GM18519 (cell line): ENCODE data around the gene KCNJ1.

Source experiments
- ATAC-seq: cut with Tn5 transposase; IDR thresholded peaks from one replicate; pipeline ENCODE4 v1.9.1; 2021; ENCODE audit warnings: mild to moderate bottlenecking, moderate library complexity; ENCODE audit not compliant: unreplicated experiment, low FRiP score

Gene KCNJ1

GRCh38 chr11:128902515-128903066 is 35.5 kb upstream of the KCNJ1 start:
- ATAC-seq, result no peak

GRCh38 chr11:128901653-128902514 is 34.8 kb upstream of the KCNJ1 start:
- ATAC-seq, result no peak

- no peak for ATAC-seq
Measured at GRCh38 chr11:128900468-128900867, 33.4 kb upstream of the KCNJ1 start.

GRCh38 chr11:128898580-128899344 is 31.7 kb upstream of the KCNJ1 start:
- no peak for ATAC-seq

GRCh38 chr11:128897826-128898225 is 30.7 kb upstream of the KCNJ1 start:
- ATAC-seq, result no peak

GRCh38 chr11:128896356-128896755 is 29.3 kb upstream of the KCNJ1 start:
- no peak for ATAC-seq

GRCh38 chr11:128895526-128895925 is 28.4 kb upstream of the KCNJ1 start:
- no peak for ATAC-seq

GRCh38 chr11:128894685-128895084 is 27.6 kb upstream of the KCNJ1 start:
- ATAC-seq, result no peak

- no peak for ATAC-seq
Measured at GRCh38 chr11:128894286-128894681, 27.2 kb upstream of the KCNJ1 start.

GRCh38 chr11:128893578-128894285 is 26.6 kb upstream of the KCNJ1 start:
- no peak for ATAC-seq

GRCh38 chr11:128892866-128893565 is 25.9 kb upstream of the KCNJ1 start:
- ATAC-seq, result no peak

- no peak for ATAC-seq
Measured at GRCh38 chr11:128891913-128892398, 24.9 kb upstream of the KCNJ1 start.

- no peak for ATAC-seq
Measured at GRCh38 chr11:128890543-128891368, 23.7 kb upstream of the KCNJ1 start, which contains the start of gene KCNJ5. Gene KCNJ5, plus strand, starts transcription at chr11:128891356. Its CDS starts 19,918 bp downstream, at chr11:128911274.

- no peak for ATAC-seq
Measured at GRCh38 chr11:128890216-128890542, 23.1 kb upstream of the KCNJ1 start.

GRCh38 chr11:128889657-128890213 is 22.6 kb upstream of the KCNJ1 start:
- ATAC-seq, result no peak

GRCh38 chr11:128888034-128888985 is 21.2 kb upstream of the KCNJ1 start:
- no peak for ATAC-seq

GRCh38 chr11:128886406-128887124 is 19.5 kb upstream of the KCNJ1 start:
- ATAC-seq, result no peak
